MM.1S (cell line): ENCODE data around the gene GMCL2.

Experiments
- DNase-seq: peaks from one replicate; pipeline ENCODE4 v3.0.0-alpha.2; 2015
- H2AFZ ChIP-seq: fragments of 300-600 bp; sonication (generic); 2 replicates; pipeline ENCODE4 v1.6.0; 2016; ENCODE audit warnings: antibody characterized with exemption, low read length
- H3F3A ChIP-seq: fragments of 300-600 bp; sonication (generic); 2 replicates; pipeline ENCODE4 v1.6.1; 2016; ENCODE audit warnings: mild to moderate bottlenecking, antibody characterized with exemption, low read length, moderate library complexity, mixed read lengths; ENCODE audit not compliant: insufficient read depth
- H3K27ac ChIP-seq: fragments of 300-600 bp; sonication (generic); 2 replicates; pipeline ENCODE4 v1.5.1; 2016; ENCODE audit warnings: mild to moderate bottlenecking, low read length
- H3K27me3 ChIP-seq: fragments of 300-600 bp; sonication (generic); replicated peaks from 2 replicates; pipeline ENCODE4 v1.6.0; 2016; ENCODE audit warnings: low read length; ENCODE audit not compliant: insufficient read depth
- H3K36me3 ChIP-seq: fragments of 300-600 bp; sonication (generic); replicated peaks from 2 replicates; pipeline ENCODE4 v1.6.1; 2016; ENCODE audit warnings: mild to moderate bottlenecking, low read length, mixed read lengths; ENCODE audit not compliant: insufficient read depth
- H3K4me1 ChIP-seq: fragments of 300-600 bp; sonication (generic); 2 replicates; pipeline ENCODE4 v1.6.1; 2016; ENCODE audit warnings: low read length, mixed read lengths
- H3K4me2 ChIP-seq: fragments of 300-600 bp; sonication (generic); 2 replicates; pipeline ENCODE4 v1.6.0; 2016; ENCODE audit warnings: low read depth, low read length
- H3K4me3 ChIP-seq: fragments of 300-600 bp; sonication (generic); 2 replicates; pipeline ENCODE4 v1.5.1; 2016; ENCODE audit warnings: low read length, mixed read lengths
- H3K79me2 ChIP-seq: fragments of 300-600 bp; sonication (generic); 2 replicates; pipeline ENCODE4 v1.6.1; 2016; ENCODE audit warnings: mixed run types, low read length, mixed read lengths
- H3K9ac ChIP-seq: fragments of 300-600 bp; sonication (generic); 2 replicates; pipeline ENCODE4 v1.6.1; 2016; ENCODE audit warnings: low read length, mixed read lengths
- H3K9me2 ChIP-seq: fragments of 300-600 bp; sonication (generic); replicated peaks from 2 replicates; pipeline ENCODE4 v1.6.1; 2016; ENCODE audit warnings: mild to moderate bottlenecking, low read length, mixed read lengths; ENCODE audit not compliant: insufficient read depth
- H3K9me3 ChIP-seq: fragments of 300-600 bp; sonication (generic); replicated peaks from 2 replicates; pipeline ENCODE4 v1.6.1; 2016; ENCODE audit warnings: mild to moderate bottlenecking, low read length, mixed read lengths; ENCODE audit not compliant: insufficient read depth
- H4K20me1 ChIP-seq: fragments of 300-600 bp; sonication (generic); 2 replicates; pipeline ENCODE4 v1.6.1; 2016; ENCODE audit warnings: mild to moderate bottlenecking, low read length, moderate library complexity, mixed read lengths; ENCODE audit not compliant: insufficient read depth
- CTCF ChIP-seq: fragments of 300-600 bp; sonication (generic); IDR thresholded peaks from 2 replicates; pipeline ENCODE4 v1.5.1; 2016; ENCODE audit warnings: antibody characterized with exemption, low read length, mixed read lengths
- EZH2 ChIP-seq: fragments of 300-600 bp; sonication (generic); optimal IDR thresholded peaks from 2 replicates; pipeline ENCODE3; 2017; ENCODE audit warnings: low read depth, mild to moderate bottlenecking, antibody characterized with exemption, low read length, mixed read lengths
- EZH2phosphoT487 ChIP-seq: fragments of 300-600 bp; sonication (generic); IDR thresholded peaks from 2 replicates; pipeline ENCODE4 v1.6.1; 2018; ENCODE audit warnings: antibody characterized with exemption, low read length

Gene GMCL2

GRCh38 chr5:178174456-178174855 is 12.7 kb downstream of the GMCL2 start:
- DNase-seq, result no peak
- H3K9me3 ChIP-seq, result no peaks in the 10 kb centered on the region
- H3K79me2 ChIP-seq, result no peaks in the 10 kb centered on the region
- no peaks in the 10 kb centered on the region for H3F3A ChIP-seq
- H3K4me1 ChIP-seq, result no peaks in the 10 kb centered on the region
- H3K27me3 ChIP-seq, result no peaks in the 10 kb centered on the region
- no peak for TF ChIP-seq EZH2phosphoT487
- no peak for TF ChIP-seq CTCF
- TF ChIP-seq EZH2, result no peak
- no peak overlapping the region for H3K27ac ChIP-seq
- H3K9me2 ChIP-seq, result no peaks in the 10 kb centered on the region
- H2AFZ ChIP-seq, result no peak overlapping the region
- H3K4me2 ChIP-seq, result no peak overlapping the region
- H3K9ac ChIP-seq, result no peak overlapping the region
- no peak overlapping the region for H3K4me3 ChIP-seq
- H4K20me1 ChIP-seq, result no peaks in the 10 kb centered on the region
- H3K36me3 ChIP-seq, result no peaks in the 10 kb centered on the region

GRCh38 chr5:178170455-178170854 is 16.7 kb downstream of the GMCL2 start:
- H3K36me3 ChIP-seq, result no peaks in the 10 kb centered on the region
- no peaks in the 10 kb centered on the region for H3F3A ChIP-seq
- H3K9me3 ChIP-seq, result no peaks in the 10 kb centered on the region
- H4K20me1 ChIP-seq, result no peaks in the 10 kb centered on the region
- H3K79me2 ChIP-seq, result no peaks in the 10 kb centered on the region
- H3K4me2 ChIP-seq, result no peak overlapping the region
- H3K4me3 ChIP-seq, result no peak overlapping the region
- no peaks in the 10 kb centered on the region for H3K9me2 ChIP-seq
- no peak for DNase-seq
- no peak overlapping the region for H3K27ac ChIP-seq
- no peak overlapping the region for H2AFZ ChIP-seq
- H3K4me1 ChIP-seq, result no peaks in the 10 kb centered on the region
- no peaks in the 10 kb centered on the region for H3K27me3 ChIP-seq
- no peak overlapping the region for H3K9ac ChIP-seq
- no peak for TF ChIP-seq EZH2phosphoT487
- no peak for TF ChIP-seq CTCF
- TF ChIP-seq EZH2, result no peak

- Histone ChIP-seq H3K27ac (no peak overlapping the region), H3K9ac (no peak overlapping the region), H3K36me3 (no peaks in the 10 kb centered on the region), H3F3A (no peaks in the 10 kb centered on the region), H4K20me1 (no peaks in the 10 kb centered on the region), H2AFZ (no peak overlapping the region), H3K4me2 (no peak overlapping the region), H3K9me3 (no peaks in the 10 kb centered on the region), H3K79me2 (no peaks in the 10 kb centered on the region), H3K4me3 (no peak overlapping the region), H3K27me3 (peaks cover 12% of the 10 kb centered on the region), H3K4me1 (peaks cover 5% of the 10 kb centered on the region; the same call in 1 of the 2 replicates), H3K9me2 (no peaks in the 10 kb centered on the region)
- no peak for TF ChIP-seq CTCF
- TF ChIP-seq EZH2, result no peak
- no peak for TF ChIP-seq EZH2phosphoT487
- no peak for DNase-seq
These were observed 21.6 kb downstream of the GMCL2 start for GRCh38 chr5:178165581-178165980.
